Body of pancreas (tissue), 4 donors: ENCODE results near the gene GNAO1.

ENCODE experiments used
- POLR2A ChIP-seq, 3 donors: fragments of 450-650 bp; IDR thresholded peaks; one replicate each; pipeline ENCODE4 v1.6.1; 2016; ENCODE audit warnings: antibody characterized with exemption in 3 of 3, mild to moderate bottlenecking in 2 of 3
- TF ChIP-seq, protein P1 (sequence below), 7 experiments: fragments of 450-650 bp in 4 of 7; fragments of 200-600 bp in 3 of 7; sonication (generic) in 3 of 7; IDR thresholded peaks; one replicate each; pipeline ENCODE4 v1.5.1; 2016 to 2019; ENCODE audit warnings: antibody characterized with exemption in 7 of 7

- TF ChIP-seq, protein P1, sequence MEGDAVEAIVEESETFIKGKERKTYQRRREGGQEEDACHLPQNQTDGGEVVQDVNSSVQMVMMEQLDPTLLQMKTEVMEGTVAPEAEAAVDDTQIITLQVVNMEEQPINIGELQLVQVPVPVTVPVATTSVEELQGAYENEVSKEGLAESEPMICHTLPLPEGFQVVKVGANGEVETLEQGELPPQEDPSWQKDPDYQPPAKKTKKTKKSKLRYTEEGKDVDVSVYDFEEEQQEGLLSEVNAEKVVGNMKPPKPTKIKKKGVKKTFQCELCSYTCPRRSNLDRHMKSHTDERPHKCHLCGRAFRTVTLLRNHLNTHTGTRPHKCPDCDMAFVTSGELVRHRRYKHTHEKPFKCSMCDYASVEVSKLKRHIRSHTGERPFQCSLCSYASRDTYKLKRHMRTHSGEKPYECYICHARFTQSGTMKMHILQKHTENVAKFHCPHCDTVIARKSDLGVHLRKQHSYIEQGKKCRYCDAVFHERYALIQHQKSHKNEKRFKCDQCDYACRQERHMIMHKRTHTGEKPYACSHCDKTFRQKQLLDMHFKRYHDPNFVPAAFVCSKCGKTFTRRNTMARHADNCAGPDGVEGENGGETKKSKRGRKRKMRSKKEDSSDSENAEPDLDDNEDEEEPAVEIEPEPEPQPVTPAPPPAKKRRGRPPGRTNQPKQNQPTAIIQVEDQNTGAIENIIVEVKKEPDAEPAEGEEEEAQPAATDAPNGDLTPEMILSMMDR (IDR thresholded peaks at IDR 0.05) = no peak
- TF ChIP-seq POLR2A (IDR thresholded peaks at IDR 0.05) = no peak
These were observed 35.7 kb downstream of the GNAO1 start for GRCh38 chr16:56226845-56227525.
